RWPE2 (cell line): Measurements from ENCODE around the gene DNHD1.

ENCODE experiments used
- ATAC-seq: fragments of 200-7000 bp; cut with Tn5 transposase; 3 replicates; pipeline ENCODE4 v1.9.1; 2021; ENCODE audit warnings: low read depth
- DNase-seq: peaks from one replicate; pipeline ENCODE4 v3.0.0-alpha.2; 2020; ENCODE audit warnings: low spot score
- H3K27ac ChIP-seq: fragments of 450-650 bp; 2 replicates; pipeline ENCODE4 v1.5.1; 2017; ENCODE audit warnings: mild to moderate bottlenecking; ENCODE audit not compliant: poor library complexity, severe bottlenecking
- H3K27me3 ChIP-seq: fragments of 250-450 bp; sonication (Bioruptor Pico); 2 replicates; pipeline ENCODE4 v1.5.1; 2021; ENCODE audit warnings: mild to moderate bottlenecking, moderate library complexity; ENCODE audit not compliant: insufficient read depth, poor library complexity, severe bottlenecking
- H3K36me3 ChIP-seq: fragments of 250-450 bp; sonication (Bioruptor Pico); 2 replicates; pipeline ENCODE4 v1.5.1; 2020; ENCODE audit warnings: low read depth, mild to moderate bottlenecking, moderate library complexity
- H3K4me1 ChIP-seq: fragments of 250-450 bp; sonication (Bioruptor Pico); 2 replicates; pipeline ENCODE4 v1.5.1; 2021; ENCODE audit warnings: mild to moderate bottlenecking, moderate library complexity; ENCODE audit not compliant: insufficient read depth, poor library complexity, severe bottlenecking
- H3K4me3 ChIP-seq: fragments of 250-450 bp; sonication (Bioruptor Pico); 2 replicates; pipeline ENCODE4 v1.5.1; 2021; ENCODE audit warnings: mild to moderate bottlenecking, moderate library complexity; ENCODE audit not compliant: severe bottlenecking
- H3K9me3 ChIP-seq: fragments of 250-450 bp; sonication (Bioruptor Pico); 2 replicates; pipeline ENCODE4 v1.5.1; 2021; ENCODE audit warnings: mild to moderate bottlenecking, moderate library complexity; ENCODE audit not compliant: severe bottlenecking
- TF ChIP-seq, protein P1 (sequence below): fragments of 450-650 bp; IDR thresholded peaks from one replicate; pipeline ENCODE4 v1.5.1; 2017; ENCODE audit warnings: mild to moderate bottlenecking, moderate library complexity; ENCODE audit not compliant: poor library complexity, severe bottlenecking

DNHD1 gene

GRCh38 chr11:6476571-6476970, 20.5 kb upstream of the DNHD1 start:
- no peak for ATAC-seq
- peaks cover 38% of the 10 kb centered on the region for H3K36me3 ChIP-seq
- H3K9me3 ChIP-seq: no peaks in the 10 kb centered on the region
- H3K27ac ChIP-seq: no peak overlapping the region
- DNase-seq: no peak
- TF ChIP-seq, protein P1, sequence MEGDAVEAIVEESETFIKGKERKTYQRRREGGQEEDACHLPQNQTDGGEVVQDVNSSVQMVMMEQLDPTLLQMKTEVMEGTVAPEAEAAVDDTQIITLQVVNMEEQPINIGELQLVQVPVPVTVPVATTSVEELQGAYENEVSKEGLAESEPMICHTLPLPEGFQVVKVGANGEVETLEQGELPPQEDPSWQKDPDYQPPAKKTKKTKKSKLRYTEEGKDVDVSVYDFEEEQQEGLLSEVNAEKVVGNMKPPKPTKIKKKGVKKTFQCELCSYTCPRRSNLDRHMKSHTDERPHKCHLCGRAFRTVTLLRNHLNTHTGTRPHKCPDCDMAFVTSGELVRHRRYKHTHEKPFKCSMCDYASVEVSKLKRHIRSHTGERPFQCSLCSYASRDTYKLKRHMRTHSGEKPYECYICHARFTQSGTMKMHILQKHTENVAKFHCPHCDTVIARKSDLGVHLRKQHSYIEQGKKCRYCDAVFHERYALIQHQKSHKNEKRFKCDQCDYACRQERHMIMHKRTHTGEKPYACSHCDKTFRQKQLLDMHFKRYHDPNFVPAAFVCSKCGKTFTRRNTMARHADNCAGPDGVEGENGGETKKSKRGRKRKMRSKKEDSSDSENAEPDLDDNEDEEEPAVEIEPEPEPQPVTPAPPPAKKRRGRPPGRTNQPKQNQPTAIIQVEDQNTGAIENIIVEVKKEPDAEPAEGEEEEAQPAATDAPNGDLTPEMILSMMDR: no peak
- no peaks in the 10 kb centered on the region for H3K4me1 ChIP-seq
- H3K27me3 ChIP-seq: no peaks in the 10 kb centered on the region
- H3K4me3 ChIP-seq: no peak overlapping the region

GRCh38 chr11:6480299-6480914, 16.7 kb upstream of the DNHD1 start:
- ATAC-seq (no peak), DNase-seq (no peak)
- peak overlapping the region; percentile 61 for H3K27ac ChIP-seq
- H3K9me3 ChIP-seq: no peaks in the 10 kb centered on the region
- no peaks in the 10 kb centered on the region for H3K27me3 ChIP-seq
- H3K36me3 ChIP-seq: peaks cover 73% of the 10 kb centered on the region
- TF ChIP-seq, protein P1: no peak
- peaks cover 6% of the 10 kb centered on the region for H3K4me1 ChIP-seq
- H3K4me3 ChIP-seq: peak overlapping the region; percentile 63

GRCh38 chr11:6481012-6481923, 15.8 kb upstream of the DNHD1 start, which contains the start of the genes ARFIP2 and TIMM10B:
Gene ARFIP2, minus strand, starts transcription at chr11:6481331. Its CDS starts 910 bp downstream, at chr11:6480421.
Gene TIMM10B, plus strand, starts transcription at chr11:6481501. Its CDS starts 16 bp downstream, at chr11:6481517.
- peak; percentile 98 for DNase-seq
- no peaks in the 10 kb centered on the region for H3K27me3 ChIP-seq

GRCh38 chr11:6481924-6482275, 15.2 kb upstream of the DNHD1 start:
- TF ChIP-seq, protein P1: no peak
- ATAC-seq (peak; percentile 16; the same call in 2 of the 3 replicates), DNase-seq (no peak)
- H3K4me3 ChIP-seq: peak overlapping the region; percentile 63
- H3K27me3 ChIP-seq: no peaks in the 10 kb centered on the region
- peak overlapping the region; percentile 61 for H3K27ac ChIP-seq
- H3K9me3 ChIP-seq: no peaks in the 10 kb centered on the region
- peaks cover 81% of the 10 kb centered on the region for H3K36me3 ChIP-seq
- peaks cover 6% of the 10 kb centered on the region for H3K4me1 ChIP-seq

More at GRCh38 chr11:6481012-6481923, 15.8 kb upstream of the DNHD1 start, which contains the start of the genes ARFIP2 and TIMM10B:
- TF ChIP-seq, protein P1: no peak
- no peaks in the 10 kb centered on the region for H3K9me3 ChIP-seq
- ATAC-seq: peak; percentile 95
- peaks cover 80% of the 10 kb centered on the region for H3K36me3 ChIP-seq
- H3K4me3 ChIP-seq: peak within 1 kb of the TSS; percentile 63
- H3K27ac ChIP-seq: peak within 1 kb of the TSS; percentile 61
- peaks cover 6% of the 10 kb centered on the region for H3K4me1 ChIP-seq
